Coronary artery (tissue), 2 donors: ENCODE results near the gene IQSEC3.
"Not testable (repeated sequence)": the region's sequence is repeated elsewhere in the genome, so short reads cannot be mapped to it uniquely, and the experiment has no call there.

Experiments
- DNase-seq: peaks from one replicate; pipeline ENCODE4 v3.0.0-alpha.2; 2017; ENCODE audit warnings: low spot score
- H3K27ac ChIP-seq, 2 donors: fragments of 200-600 bp; sonication (generic); one replicate each; pipeline ENCODE4 v1.5.1; 2016 to 2019
- H3K4me3 ChIP-seq: fragments of 200-600 bp; sonication (generic); 2 replicates; pipeline ENCODE4 v1.5.1; 2016; ENCODE audit warnings: mild to moderate bottlenecking, moderate library complexity
- TF ChIP-seq, protein P1 (sequence below): fragments of 200-600 bp; sonication (generic); IDR thresholded peaks from one replicate; pipeline ENCODE4 v1.5.1; 2019; ENCODE audit warnings: antibody characterized with exemption

The IQSEC3 gene

GRCh38 chr12:45235-45990 is 21.2 kb upstream of the IQSEC3 start:
- not testable (repeated sequence) for H3K4me3 ChIP-seq

GRCh38 chr12:45991-46358 is 20.6 kb upstream of the IQSEC3 start:
- not testable (repeated sequence) for H3K27ac ChIP-seq, H3K4me3 ChIP-seq, DNase-seq

More at GRCh38 chr12:45235-45990, 21.2 kb upstream of the IQSEC3 start:
- not testable (repeated sequence) for DNase-seq, H3K27ac ChIP-seq

DNA sequence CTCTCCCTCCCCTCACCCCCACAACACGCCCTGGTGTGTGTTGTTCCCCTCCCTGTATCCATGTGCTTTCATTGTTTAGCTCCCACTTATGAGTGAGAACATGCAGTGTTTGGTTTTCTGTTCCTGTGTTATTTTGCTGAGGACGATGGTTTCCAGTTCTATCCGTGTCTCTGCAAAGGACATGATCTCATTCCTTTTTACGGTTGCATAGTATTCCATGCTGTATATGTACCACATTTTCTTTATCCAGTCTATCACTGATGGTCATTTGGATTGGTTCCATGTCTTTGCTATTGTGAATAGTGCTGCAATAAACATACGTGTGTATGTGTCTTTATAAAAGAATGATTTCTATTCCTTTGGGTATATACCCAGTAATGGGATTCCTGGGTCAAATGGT is 20.0 kb upstream of the IQSEC3 start:
- not testable (repeated sequence) for H3K27ac ChIP-seq, DNase-seq

GRCh38 chr12:47699-48226 is 18.8 kb upstream of the IQSEC3 start:
- not testable (repeated sequence) for H3K4me3 ChIP-seq, DNase-seq, H3K27ac ChIP-seq

More for the DNA sequence above, 20.0 kb upstream of the IQSEC3 start:
- not testable (repeated sequence) for H3K4me3 ChIP-seq

GRCh38 chr12:49149-49548 is 17.4 kb upstream of the IQSEC3 start:
- DNase-seq, H3K27ac ChIP-seq: not testable (repeated sequence)

GRCh38 chr12:51087-51486 is 15.5 kb upstream of the IQSEC3 start:
- DNase-seq, H3K4me3 ChIP-seq, H3K27ac ChIP-seq: not testable (repeated sequence)

More at GRCh38 chr12:49149-49548, 17.4 kb upstream of the IQSEC3 start:
- H3K4me3 ChIP-seq, result not testable (repeated sequence)

DNA sequence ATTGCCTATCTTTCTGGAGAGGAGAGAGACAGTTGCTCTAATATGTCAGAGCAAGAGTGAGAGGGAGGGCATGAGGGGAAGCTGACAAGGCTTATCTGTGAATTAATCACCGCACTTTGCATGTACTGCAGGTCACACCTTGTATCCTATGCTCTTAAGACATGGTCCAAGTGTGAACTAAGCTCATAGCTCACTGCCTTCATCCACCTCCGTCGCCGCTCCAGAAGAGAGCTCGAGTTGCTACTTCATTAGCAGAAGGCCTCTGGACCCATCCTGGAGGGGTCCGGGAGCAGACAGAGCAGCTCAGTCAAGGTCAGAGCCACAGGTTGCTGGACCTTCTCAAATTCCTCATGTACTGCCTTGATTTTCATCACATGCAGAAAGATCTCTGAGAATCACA is 14.6 kb upstream of the IQSEC3 start:
- DNase-seq, H3K27ac ChIP-seq, H3K4me3 ChIP-seq: not testable (repeated sequence)

- H3K4me3 ChIP-seq, DNase-seq, H3K27ac ChIP-seq: not testable (repeated sequence)
Measured at GRCh38 chr12:52902-53734, 13.4 kb upstream of the IQSEC3 start.

GRCh38 chr12:53735-54730 is 12.5 kb upstream of the IQSEC3 start:
- no peak overlapping the region for H3K27ac ChIP-seq
- no peak for DNase-seq
- no peak overlapping the region for H3K4me3 ChIP-seq
- TF ChIP-seq, protein P1, sequence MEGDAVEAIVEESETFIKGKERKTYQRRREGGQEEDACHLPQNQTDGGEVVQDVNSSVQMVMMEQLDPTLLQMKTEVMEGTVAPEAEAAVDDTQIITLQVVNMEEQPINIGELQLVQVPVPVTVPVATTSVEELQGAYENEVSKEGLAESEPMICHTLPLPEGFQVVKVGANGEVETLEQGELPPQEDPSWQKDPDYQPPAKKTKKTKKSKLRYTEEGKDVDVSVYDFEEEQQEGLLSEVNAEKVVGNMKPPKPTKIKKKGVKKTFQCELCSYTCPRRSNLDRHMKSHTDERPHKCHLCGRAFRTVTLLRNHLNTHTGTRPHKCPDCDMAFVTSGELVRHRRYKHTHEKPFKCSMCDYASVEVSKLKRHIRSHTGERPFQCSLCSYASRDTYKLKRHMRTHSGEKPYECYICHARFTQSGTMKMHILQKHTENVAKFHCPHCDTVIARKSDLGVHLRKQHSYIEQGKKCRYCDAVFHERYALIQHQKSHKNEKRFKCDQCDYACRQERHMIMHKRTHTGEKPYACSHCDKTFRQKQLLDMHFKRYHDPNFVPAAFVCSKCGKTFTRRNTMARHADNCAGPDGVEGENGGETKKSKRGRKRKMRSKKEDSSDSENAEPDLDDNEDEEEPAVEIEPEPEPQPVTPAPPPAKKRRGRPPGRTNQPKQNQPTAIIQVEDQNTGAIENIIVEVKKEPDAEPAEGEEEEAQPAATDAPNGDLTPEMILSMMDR, result no peak

DNA sequence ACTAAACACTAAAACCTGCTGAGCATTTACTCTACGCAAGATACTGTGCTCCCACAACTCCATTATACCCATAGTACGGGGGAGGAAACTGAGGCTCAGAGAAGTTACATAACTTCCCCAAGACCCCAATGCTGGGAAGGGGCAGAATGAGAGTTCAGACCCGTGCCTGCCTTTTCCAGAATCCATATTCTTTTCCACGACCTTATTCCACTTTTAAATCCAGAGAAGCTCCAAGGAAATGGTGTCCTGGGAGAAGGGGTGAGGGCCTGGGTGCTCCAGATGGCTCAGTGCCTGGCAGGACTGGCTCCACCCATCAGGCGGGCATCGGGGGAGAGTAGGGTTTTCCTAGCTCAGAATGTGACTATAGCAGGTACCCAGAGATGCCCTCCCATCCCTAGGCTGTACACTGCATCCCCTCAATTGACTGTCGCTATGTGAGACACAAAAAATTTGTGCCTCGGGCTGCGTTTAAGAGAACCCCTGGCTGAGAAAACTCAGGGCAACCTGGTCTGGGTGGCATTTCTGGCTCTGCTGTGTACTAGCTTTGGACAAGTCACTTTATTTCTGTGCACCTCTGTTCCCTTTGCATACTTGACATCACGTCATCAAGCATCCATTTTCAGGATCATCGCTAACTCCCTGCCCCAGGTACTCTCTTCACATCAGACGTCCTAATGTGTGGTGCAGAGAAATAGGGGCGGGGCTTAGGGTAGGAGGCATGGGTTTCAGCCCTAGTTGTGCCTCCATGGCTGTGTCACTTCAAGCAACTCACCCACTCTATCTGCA is 11.6 kb upstream of the IQSEC3 start:
- H3K4me3 ChIP-seq, result no peak overlapping the region
- no peak for DNase-seq
- TF ChIP-seq, protein P1, result no peak
- no peak overlapping the region for H3K27ac ChIP-seq
